Epidermal melanocyte (primary cell): ENCODE data around the gene RNF20.
A peak's percentile ranks its signal among the peaks of the same experiment; 100 is the strongest.
"Not testable (repeated sequence)": the region's sequence is repeated elsewhere in the genome, so short reads cannot be mapped to it uniquely, and the experiment has no call there.

ENCODE experiments used
- DNase-seq: peaks from one replicate; pipeline ENCODE4 v3.0.0; 2011; ENCODE audit warnings: low spot score; ENCODE audit not compliant: insufficient read length

RNF20 gene

DNA sequence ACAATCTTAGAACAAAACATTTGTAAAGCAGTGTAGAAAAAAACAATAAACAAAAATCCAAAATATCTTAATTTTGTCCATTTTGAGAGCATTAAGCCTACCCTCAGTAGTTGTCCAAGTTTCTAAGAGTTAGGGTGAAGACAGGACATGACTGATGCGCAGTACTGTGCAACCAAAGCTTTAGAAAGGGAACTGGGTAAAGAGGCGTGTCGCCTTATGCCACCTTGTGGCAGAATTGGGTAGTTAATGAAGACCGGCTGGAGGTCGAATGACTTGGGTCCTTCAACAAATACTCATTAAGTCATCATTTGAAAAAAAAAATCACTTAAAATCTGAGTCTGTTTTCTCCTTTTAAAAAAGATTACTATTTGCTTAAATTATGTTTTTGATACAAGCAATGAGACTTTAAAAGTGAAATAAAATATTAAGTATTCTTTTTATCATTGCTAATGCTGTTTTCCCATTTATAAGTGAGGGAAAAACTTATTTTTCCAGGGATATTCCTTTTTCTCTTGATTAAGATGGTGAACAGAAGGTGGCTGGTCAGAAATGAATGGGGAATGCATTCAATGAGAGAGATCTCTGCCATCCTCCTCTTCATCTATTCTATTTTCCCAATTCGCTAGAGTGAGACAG, 3.5 kb upstream of the RNF20 start:
- peak; percentile 79 for DNase-seq

DNA sequence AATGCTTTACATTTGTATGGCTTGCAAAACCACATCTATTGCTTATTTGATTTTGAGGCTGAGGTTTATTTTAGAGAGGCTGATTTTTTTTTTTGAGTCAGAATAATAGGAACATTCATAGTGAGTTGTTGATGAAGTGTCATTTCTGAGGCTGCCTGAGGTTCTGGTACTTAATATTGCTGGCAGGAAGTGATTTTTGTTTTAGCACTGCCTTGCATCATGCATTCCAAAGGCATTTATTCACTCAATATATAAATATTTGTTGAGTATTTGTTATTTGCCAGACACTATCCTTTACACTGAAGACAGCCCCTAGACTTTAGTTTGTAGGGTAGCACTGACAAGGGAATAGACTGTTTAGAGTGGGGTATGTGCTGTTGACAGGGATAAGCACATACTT, 2.7 kb downstream of the RNF20 start:
- DNase-seq = no peak

DNA sequence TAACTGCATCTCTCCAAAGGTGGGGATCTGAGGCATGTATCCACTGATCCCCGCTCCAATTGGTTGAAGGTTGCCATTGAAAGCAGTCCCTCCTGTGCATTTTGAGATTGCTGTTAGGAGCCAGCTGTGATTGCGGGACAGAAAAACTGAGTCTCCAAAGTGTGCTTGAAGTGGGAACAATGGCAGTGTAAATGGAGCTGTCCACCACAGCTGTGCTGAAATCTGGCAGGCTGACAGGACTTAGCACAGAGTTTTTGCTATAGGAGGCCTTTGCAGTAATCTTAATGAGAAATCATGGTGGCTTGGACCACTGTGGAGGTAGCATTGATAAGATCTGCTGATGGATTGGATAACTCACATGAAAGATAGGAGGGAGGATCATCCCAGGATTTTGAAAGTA, 3.3 kb downstream of the RNF20 start:
- DNase-seq = no peak

DNA sequence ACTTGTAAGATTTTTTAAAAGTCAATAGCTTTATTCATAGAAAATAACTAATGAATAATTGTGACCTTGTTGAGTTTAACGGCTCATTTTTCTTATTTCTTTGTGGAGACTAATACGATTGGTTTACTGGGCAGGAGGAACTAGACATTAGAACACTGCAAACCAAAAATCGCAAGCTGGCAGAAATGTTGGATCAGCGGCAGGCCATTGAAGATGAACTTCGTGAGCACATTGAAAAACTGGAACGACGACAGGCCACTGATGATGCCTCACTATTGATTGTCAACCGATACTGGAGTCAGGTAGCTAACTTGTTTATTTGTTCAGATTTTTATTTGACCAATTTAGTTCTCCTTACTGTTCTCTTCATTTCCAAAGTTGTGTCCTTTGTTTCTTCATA, 6.4 kb downstream of the RNF20 start:
- no peak for DNase-seq

DNA sequence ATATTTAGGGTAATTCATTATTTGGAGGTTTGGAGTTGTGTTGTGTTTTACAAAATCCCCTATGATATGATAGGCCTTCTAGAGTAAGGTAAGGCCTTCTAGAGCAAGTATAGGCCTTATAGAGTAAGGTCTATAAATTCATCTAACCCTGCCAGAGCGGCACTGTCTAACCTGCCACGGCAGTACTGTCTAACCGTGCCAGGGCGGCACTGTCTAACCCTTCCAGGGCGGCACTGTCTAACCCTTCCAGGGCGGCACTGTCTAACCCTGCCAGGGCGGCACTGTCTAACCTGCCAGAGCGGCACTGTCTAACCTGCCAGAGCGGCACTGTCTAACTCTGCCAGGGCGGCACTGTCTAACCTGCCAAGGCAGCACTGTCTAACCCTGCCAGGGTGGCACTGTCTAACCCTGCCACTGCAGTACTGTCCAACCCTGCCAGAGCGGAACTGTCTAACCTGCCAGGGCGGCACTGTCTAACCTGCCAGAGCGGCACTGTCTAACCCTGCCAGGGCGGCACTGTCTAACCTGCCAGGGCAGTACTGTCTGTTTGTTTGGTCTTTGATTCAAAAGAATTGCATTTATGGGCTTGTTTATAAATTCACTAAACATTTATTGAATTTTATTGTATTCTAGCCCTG, 9.6 kb downstream of the RNF20 start:
- no peak for DNase-seq

DNA sequence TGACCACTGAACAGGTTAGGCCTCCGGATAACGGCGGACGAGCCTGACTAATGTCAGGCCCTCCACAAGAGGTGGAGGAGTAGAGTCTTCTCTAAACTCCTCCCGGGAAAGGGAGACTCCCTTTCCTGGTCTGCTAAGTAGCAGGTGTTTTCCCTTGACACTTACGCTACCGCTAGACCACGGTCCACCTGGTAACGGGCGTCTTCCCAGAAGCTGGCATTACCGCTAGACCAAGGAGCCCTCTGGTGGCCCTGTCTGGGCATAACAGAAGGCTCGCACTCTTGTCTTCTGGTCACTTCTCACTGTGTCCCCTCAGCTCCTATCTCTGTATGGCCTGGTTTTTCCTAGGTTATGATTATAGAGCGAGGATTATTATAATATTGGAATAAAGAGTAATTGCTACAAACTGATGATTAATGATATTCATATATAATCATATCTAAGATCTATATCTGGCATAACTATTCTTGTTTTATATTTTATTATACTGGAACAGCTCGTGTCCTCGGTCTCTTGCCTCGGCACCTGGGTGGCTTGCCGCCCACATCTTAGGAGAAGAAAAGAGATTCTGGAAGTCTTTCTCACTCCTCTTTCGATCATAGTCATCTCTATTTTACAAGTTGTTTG, 15.9 kb downstream of the RNF20 start:
- not testable (repeated sequence) for DNase-seq

DNA sequence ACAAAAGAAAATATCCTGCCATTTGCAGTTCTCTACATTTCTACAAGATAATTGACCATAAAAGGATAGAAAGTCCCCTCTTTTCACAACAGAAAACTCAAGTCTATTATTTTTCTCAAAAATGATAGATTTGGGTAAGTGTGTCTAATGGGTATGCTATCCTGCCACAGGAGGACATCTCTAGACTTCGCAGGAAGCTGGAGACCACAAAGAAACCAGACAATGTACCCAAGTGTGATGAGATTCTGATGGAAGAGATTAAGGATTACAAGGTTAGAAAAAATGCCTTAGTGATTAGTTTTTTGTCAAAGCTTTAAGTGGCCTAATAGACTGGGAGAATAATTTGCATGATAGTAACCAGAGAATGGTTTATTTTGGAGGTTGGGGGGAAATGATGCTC, 28.1 kb downstream of the RNF20 start:
- no peak for DNase-seq

DNA sequence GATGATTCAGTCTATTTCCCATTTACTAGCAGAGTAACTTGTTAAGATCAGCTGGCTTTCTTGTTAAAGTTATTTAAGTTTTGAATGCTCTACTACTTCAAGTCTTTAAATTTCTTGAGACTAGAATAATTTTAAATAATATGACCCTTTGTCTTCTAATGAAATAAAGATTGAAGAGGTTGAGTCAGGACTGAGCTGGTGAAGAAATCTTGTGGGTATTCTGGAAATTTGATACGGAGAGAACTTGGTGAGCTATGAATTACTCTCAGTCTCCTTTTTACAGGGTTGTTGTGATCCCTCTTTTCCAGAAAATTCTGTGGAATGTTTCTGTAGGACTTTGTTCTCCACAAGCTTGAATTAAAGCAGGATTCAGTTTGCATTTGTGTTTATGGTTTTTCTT, 29.3 kb downstream of the RNF20 start:
- no peak for DNase-seq

DNA sequence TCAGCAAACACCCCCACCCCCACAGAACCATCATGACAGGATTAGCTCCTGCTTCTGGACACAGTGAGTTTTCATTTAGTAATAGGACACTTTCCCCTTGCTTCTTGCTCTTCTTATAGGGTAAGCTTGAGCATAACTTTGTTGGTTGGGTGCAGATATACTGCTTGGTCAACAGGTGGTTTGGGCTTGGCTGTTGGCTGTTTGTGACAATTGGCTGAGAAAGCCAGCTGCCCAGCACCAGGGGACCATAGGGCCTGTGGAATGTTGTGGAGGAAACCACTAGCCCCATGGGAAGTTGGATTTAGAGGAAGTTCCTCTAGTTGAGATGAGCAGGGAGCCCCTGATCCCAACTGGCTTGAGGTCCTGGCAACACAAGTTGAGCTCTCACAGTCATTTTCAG, 30.6 kb downstream of the RNF20 start:
- DNase-seq = no peak

DNA sequence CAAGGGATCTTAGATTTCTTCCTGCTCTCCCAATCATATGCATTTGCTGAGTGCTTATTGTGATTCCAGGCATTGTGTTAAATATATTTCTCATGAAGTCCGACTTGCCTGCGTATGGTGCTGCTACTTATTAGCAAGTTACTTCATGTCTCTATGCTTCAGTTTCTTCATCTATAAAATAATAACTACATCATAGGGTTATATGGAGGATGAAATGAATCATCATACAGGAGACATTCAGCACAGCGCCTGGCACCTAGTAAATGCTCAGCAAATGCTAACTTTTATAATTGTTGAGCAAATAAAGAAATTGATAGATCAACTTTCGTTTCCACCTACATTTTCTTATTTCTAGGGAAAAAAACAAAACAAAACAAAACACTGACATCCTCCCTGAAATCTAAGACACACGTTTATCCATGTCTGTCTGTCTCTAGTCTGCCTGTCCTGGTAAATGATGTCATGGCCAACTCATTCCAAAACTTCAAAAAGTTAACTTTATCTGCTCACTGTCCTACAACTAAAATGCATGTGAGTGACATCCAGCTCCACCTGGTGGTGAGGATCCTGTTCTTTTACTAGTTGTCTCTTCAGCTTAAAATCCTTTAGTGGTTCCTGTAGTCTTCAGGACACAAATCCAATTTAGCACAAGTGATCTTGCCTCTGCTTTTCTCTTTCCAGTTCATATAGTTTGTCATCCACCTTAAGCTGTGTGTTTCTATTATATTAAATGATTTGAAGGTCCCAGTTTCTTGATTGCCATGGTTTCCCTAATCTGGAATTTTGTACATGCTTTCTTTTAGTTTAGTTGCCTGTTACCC, 33.5 kb downstream of the RNF20 start:
- DNase-seq = no peak

DNA sequence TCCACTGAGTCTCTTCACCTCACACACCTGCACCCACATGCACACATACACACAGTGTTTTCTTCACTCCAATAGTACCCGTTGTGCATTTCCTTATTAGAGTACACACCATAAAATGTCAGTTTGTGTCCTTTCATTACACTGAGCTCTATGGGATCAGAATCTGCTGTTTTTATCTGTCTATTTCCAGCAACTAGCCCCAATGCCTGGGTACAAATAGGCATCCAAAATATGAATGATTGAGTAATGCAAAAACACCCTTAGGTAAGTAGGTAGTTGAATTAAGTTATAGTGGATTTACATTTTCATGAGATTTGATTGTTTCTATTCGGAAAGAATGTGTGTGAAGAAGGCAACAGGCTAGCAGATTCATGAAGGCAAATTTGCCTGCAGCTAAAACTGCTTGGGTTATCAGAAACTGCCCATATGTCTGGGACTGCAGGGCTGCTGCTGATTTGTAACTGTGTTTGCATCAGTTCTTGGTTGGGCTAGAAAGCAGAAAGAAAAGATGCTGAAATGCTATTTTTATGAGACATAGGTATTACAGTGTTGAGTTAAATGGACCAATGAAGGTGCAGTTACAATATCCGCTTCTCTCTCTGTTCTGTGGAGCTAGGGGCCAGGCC, 34.2 kb downstream of the RNF20 start:
- DNase-seq = no peak

DNA sequence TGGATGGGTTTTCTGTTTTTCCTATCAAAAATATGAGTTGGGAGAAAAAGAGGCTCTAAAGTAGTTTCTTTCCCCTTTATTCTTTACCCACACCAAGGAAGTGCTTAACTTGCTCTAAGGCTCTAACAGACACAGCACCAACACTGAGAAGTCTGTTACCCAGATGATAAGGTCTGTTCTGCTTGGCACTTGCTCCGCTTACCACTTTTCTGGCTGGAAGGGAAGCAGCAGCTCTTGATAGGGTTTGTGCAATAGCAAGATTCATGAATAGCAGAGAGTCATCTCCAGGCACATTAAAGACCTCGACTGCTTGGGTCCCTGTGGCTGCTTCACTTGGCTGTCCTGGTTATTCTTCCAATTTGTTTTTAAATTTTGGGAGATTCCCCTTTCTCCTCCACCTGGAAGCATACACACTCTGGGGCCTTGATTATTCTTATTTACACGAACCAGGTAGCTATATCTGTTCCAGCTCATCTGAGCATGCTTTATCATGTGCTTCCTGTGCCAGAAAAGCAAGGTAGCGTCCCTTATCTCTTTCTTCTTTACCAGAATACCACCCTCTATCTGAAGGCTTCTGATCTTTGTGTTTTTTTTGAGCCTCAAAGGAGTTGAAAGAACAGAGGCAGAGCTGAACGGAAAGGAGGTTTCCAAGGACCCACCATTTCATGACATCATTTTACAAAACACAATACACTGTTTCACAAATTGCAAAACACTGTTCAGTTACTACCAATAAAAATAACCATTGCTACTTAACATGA, 36.3 kb downstream of the RNF20 start:
- DNase-seq = no peak

DNA sequence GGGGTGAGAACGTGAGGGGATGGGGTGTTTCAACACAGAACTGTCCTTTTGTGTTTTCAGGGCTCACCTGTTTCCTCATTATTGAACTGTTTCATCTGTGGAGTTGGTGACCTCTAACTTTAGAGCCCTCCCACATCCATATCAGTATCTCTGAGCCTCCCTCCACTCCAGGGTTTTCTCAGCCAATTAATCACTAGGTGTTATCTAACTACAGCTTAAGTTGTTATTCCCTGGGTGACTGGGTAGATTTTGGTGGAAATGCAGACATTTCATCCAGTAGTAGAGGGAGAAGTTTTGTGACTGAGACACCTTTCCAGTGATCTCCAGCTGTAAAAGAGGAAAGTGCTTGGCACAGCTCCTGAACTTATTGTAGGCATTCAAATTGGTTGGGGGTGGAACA, 37.5 kb downstream of the RNF20 start:
- DNase-seq = no peak

DNA sequence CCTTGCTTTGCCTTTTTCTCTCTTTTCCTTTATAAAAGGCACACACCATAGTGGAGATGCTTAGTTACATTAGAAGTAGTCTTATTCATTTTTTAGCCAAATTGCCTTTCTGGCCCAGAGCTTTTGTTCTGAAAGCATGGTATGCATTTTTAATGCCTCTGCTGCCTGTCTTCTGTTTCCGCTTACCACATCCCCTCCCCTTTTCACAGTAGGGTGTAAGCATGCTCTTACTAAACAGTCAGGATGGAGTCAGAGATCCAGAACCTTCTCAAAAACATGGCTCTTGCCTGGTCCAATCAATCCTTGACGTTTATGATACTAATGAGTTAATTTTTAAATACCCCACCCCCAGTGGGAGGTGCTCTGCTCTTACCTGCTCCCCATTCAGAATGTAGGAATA, 38.7 kb downstream of the RNF20 start:
- DNase-seq = no peak

DNA sequence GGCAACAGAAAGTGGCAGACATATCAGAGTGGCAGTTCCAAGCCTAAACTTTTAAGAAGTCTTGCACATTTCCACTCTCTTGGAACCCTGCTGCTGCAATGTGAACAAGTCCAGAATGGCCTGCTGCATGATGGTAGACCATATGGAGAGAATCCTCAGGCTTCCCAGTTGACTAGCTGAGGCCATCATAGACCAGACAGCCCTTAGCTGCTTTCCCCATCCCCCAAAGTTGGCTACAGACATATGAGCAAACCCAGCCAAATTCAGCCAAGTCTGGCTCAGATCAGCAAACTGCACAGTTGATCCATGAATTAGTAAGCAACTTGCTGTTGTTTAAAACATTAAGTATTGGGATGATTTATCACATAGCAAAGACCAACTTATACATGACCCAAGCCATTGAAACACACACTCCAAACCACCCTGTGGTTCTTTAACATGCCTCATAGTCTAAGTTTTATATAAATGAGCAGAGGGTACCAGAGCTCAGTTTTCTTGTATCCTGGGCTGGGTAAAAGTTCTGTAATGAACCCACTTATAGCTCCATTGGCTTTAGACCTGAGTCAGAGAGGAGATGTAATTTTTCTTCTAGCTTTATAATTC, 41.2 kb downstream of the RNF20 start:
- DNase-seq = no peak

DNA sequence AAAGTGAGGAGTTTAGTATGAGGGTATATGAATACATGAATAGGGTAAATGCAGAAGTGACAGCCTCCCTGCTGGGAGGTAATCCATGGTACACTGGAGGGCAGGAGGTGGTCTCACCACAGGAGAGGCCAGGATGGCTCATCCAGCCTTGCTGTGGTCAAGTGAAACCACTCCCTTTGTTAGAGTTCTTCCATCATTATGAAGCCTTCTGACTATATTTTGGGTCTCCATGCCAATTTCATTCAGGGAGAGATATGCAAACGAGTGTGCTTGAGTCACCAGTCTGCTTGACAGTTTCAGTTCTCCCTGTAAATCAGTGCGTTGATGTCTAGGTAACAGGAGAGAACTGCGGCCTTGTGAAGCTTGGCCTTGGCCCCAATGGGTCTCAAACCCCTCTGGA, 44.7 kb downstream of the RNF20 start:
- no peak for DNase-seq

DNA sequence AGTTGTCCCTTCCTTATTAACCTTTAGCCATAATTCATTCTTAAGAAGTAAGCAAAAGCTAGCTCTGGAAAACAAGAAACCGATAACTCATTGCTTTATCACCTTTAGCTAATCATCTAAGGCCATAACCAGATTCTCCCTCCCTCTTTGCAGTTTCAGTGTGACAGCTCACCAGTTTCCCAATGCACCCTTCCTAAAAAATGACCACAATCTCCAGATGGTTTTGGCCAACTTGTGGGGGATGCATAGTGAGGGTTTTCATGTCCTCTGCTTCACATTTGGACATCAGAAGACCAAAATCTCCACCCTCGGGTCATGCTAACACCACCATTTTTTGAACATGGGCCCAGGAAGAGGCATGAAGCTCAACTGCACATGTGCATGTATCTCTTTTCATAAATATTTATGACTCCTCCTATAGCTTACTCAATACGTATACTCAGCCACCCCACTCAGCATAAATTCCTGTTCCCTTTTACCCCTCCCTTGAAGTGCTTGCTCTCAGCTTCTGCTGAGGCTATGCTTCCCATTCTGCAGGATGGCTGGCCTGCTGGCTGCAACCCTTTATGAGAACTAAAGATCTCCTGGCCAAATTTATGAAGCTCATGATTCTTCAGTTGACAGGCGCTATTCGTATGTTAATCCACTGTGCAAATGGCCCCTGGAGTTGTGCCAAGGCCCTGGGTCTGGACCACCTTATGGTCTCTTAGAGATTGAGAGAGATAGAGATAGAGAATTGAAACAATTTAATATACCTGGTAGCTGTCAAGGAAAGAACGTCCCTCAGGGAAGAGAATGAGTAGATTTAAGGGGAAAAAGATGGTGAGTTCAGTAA, 46.3 kb downstream of the RNF20 start:
- no peak for DNase-seq

DNA sequence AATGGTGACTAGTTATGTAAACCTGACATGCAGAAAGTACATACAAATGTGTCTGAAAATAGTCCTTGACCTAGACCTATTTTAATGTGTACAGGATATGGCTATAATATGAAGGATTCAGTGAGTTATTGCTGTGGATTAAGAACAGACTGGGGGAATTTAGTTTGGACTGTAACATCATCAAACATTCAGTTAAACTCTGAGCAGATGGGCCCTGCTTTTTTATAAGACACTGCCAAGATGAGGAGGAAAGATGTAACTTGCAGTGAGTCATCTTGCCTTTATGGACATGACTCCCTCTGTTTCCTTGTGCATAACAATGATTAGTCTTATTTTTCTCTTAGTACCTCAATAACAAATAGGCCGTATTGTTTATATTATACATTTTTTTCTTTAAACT, 48.9 kb downstream of the RNF20 start:
- no peak for DNase-seq

DNA sequence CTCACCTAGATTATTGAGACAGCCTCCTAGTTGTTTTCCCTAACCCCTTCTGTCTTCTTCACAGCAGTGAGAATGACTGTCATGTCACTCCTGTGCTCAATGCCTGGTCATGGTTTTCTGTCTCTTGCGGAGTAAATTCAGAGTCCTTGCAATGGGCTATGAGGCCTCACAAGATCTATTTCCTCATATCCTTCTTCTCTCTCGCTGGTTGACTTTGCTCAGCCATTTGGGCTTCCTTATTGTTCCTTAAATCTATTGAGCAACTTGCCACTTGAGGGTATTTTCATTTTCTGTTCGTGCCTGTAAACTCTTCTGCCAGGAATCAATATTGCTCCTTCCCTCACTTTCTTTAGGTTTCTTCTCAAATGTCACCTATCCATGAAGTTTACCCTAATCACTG, 52.1 kb downstream of the RNF20 start:
- no peak for DNase-seq

DNA sequence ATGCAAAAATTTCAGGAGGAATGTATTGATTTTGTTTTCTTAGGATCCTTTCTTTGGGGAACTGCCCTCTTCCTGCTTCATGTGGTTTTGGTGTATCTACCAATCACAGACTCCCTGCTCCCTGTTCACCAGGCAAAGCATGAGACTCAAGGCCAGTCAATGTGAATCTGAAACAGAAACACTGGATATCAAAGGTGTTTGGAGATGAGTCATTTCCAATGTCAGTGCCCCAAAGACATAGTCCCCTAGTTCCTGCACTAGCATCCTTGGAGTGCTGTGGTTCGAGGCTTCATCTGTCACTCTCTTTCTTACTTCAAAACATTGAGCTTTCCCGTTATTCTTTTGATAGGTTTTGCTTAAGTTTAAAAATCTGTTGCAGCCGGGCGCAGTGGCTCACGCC, 53.0 kb downstream of the RNF20 start:
- no peak for DNase-seq
